ENCODE results near the gene MSH5. TPM values are rescaled to one million over a fixed set of nuclear protein-coding genes. Genes with fewer than 3 reads are reported as not detected.

Gene MSH5
- total RNA-seq, 1 donor from 2014 or later: 48.2 TPM

DNA sequence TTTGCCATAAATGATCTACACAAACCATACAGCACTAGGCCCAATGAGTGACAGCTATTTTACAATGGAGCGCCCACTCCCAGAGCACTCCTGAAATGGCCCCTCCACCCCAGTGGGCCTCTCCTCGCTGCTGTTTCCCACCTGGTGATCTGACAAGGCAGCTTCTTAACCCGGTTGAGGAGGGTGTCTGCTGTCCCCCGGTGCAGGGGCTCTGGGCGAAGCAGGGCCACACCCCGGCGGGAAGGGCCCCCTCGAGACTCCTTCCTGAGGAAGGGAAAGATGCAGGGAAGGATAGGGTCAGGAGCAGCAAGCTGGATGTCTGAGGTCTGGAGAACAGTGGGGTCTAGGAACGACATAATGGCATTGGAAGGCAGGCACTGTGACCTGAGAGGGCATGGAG, 46.9 kb upstream of the MSH5 start:
- Mint-ChIP-seq H3K4me3 (no peak overlapping the region), H3K27me3 (ENCODE audit: low read depth) (no peaks in the 10 kb centered on the region), H3K27ac (no peak overlapping the region), H3K36me3 (peaks cover 24% of the 10 kb centered on the region), H3K9me3 (no peaks in the 10 kb centered on the region), H3K4me1 (peaks cover 15% of the 10 kb centered on the region)
- no peak for DNase-seq (ENCODE audit: low spot score in 2 of 2, unreplicated experiment in 2 of 2)
- TF ChIP-seq, protein P1, sequence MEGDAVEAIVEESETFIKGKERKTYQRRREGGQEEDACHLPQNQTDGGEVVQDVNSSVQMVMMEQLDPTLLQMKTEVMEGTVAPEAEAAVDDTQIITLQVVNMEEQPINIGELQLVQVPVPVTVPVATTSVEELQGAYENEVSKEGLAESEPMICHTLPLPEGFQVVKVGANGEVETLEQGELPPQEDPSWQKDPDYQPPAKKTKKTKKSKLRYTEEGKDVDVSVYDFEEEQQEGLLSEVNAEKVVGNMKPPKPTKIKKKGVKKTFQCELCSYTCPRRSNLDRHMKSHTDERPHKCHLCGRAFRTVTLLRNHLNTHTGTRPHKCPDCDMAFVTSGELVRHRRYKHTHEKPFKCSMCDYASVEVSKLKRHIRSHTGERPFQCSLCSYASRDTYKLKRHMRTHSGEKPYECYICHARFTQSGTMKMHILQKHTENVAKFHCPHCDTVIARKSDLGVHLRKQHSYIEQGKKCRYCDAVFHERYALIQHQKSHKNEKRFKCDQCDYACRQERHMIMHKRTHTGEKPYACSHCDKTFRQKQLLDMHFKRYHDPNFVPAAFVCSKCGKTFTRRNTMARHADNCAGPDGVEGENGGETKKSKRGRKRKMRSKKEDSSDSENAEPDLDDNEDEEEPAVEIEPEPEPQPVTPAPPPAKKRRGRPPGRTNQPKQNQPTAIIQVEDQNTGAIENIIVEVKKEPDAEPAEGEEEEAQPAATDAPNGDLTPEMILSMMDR (IDR thresholded peaks at IDR 0.05; ENCODE audit: unreplicated experiment): no peak

DNA sequence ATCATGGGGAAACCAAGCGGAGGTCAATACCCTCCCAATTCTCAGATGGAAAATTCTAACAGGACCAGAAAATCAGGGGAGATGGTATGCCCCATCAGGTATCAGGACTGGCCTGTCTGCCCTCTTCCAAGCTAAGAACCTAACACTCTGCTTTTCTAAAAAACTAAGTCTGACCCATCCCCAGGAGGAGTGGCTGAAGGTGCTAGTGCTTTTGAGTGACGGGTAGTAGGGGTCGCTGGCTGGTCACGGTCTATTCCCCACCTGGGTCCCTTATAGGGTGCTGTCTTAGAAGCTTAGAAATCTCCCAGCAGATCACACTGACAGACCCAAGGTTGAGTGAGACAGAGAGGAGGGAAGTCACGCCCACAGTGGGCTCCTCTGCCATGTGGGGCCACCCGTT, 46.3 kb upstream of the MSH5 start:
- H3K4me3 Mint-ChIP-seq: no peak overlapping the region
- H3K36me3 Mint-ChIP-seq: peaks cover 24% of the 10 kb centered on the region
- TF ChIP-seq, protein P1 (IDR thresholded peaks at IDR 0.05; ENCODE audit: unreplicated experiment): no peak
- no peaks in the 10 kb centered on the region for H3K9me3 Mint-ChIP-seq
- no peaks in the 10 kb centered on the region for H3K27me3 Mint-ChIP-seq (ENCODE audit: low read depth)
- H3K27ac Mint-ChIP-seq: no peak overlapping the region
- DNase-seq (ENCODE audit: low spot score in 2 of 2, unreplicated experiment in 2 of 2): no peak
- peaks cover 15% of the 10 kb centered on the region for H3K4me1 Mint-ChIP-seq

DNA sequence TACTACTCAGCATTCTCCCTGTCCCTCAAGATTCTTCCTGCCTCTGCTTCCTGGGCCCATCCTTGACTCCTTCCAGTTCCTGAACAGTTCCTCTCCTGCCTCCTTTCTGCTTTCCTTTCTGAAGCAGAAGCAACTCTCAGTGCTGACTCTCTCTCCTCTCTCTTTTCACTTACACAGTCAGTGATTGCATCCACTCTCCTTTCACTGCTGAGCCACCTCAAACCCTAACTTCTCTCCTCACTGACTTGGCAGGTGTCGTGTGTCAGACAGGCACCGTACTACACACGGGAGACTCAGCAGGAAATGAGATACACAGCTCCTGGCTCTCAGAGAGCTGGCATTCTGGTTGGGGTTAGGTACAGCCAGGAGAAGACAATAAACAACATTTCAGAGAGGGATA, 42.2 kb upstream of the MSH5 start:
- H3K4me1 Mint-ChIP-seq: peaks cover 25% of the 10 kb centered on the region

DNA sequence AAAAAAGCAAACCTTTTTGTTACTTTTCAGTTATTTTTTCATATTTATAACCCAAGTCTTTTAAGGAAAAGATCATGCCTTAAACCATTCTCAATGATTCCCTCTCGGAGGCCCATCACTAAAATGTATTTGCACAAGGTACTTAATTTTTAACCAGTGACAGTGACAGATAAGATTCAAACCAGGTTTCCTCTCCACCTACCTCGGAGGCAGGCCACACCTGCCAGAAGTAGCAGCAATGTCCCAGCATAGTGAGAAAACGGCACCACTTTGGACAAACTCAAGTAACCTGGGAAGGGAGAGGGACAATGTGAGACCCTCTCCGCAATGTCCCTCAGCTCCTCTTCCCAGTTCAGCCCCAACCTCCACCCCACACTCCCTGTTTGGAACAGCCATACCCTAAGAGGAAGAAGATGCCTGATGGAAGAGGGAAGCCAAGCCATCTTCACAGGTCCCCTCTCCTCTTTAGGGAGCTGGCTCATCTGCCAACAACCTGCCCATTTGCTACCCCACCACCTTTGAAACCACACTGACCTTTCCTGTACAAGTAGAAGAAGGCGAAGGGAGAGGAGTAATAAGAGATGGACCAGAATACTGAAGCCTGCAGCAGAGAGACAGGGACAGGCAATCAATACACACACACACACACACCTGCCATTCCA, 38.9 kb upstream of the MSH5 start:
- no peak for DNase-seq (ENCODE audit: low spot score in 2 of 2, unreplicated experiment in 2 of 2)
- H3K4me1 Mint-ChIP-seq: peaks cover 28% of the 10 kb centered on the region
- no peaks in the 10 kb centered on the region for H3K27me3 Mint-ChIP-seq (ENCODE audit: low read depth)
- no peaks in the 10 kb centered on the region for H3K9me3 Mint-ChIP-seq
- H3K4me3 Mint-ChIP-seq: peak overlapping the region; percentile 97
- TF ChIP-seq, protein P1 (IDR thresholded peaks at IDR 0.05; ENCODE audit: unreplicated experiment): no peak
- H3K36me3 Mint-ChIP-seq: peaks cover 6% of the 10 kb centered on the region
- peak overlapping the region; percentile 19 for H3K27ac Mint-ChIP-seq

More for the DNA sequence above, 42.2 kb upstream of the MSH5 start:
- H3K27ac Mint-ChIP-seq: peak overlapping the region; percentile 36
- no peak overlapping the region for H3K4me3 Mint-ChIP-seq
- no peaks in the 10 kb centered on the region for H3K27me3 Mint-ChIP-seq (ENCODE audit: low read depth)
- no peak for DNase-seq (ENCODE audit: low spot score in 2 of 2, unreplicated experiment in 2 of 2)
- H3K36me3 Mint-ChIP-seq: peaks cover 14% of the 10 kb centered on the region
- H3K9me3 Mint-ChIP-seq: no peaks in the 10 kb centered on the region
- TF ChIP-seq, protein P1 (IDR thresholded peaks at IDR 0.05; ENCODE audit: unreplicated experiment): no peak

DNA sequence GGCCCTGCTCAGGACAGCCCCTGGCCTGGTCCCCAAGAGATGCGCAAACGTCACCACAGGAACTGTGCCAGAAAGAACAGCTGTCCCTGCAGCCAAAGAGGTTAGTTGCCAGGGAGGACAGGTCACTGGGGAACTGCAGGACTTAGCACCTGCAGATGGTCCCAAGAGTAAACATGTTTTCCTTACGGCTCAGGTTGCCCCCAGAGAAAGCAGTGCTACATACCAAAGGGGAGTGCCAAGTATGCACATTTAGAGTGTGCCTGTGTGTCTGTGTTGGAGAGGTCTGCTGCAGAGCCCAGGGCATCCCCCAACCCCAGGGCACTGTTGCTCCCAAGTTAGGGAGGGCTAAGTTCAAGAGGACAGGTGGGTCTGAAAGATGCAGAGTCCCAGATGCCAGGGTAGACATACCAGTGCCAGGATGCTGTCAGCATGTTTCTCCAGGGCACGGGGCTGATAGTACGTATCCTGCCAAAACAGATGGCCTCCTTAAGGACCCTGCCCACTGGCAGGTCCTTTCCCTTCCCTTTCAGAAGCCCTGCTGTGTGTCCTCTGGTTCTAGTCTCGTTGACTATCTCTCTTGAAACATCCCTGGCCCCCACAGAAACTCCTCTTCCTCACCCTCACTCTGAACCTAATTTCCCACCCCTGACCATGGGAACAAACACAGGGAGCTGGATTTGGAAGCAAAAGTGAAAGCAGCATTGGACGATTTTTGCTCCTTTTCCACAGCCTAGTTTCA, 38.0 kb upstream of the MSH5 start:
- peaks cover 6% of the 10 kb centered on the region for H3K36me3 Mint-ChIP-seq
- peak overlapping the region; percentile 97 for H3K4me3 Mint-ChIP-seq
- H3K27ac Mint-ChIP-seq: peak overlapping the region; percentile 99
- DNase-seq (ENCODE audit: low spot score in 2 of 2, unreplicated experiment in 2 of 2): no peak
- TF ChIP-seq, protein P1 (IDR thresholded peaks at IDR 0.05; ENCODE audit: unreplicated experiment): no peak
- peaks cover 26% of the 10 kb centered on the region for H3K4me1 Mint-ChIP-seq
- no peaks in the 10 kb centered on the region for H3K9me3 Mint-ChIP-seq
- no peaks in the 10 kb centered on the region for H3K27me3 Mint-ChIP-seq (ENCODE audit: low read depth)

All from mesothelial cell of epicardium (in vitro differentiated cells).